ENCODE measurements around the gene FZD7.

GRCh38 chr2:202015471-202015870 is 18.2 kb upstream of the FZD7 start:
- TF ChIP-seq, protein P1, sequence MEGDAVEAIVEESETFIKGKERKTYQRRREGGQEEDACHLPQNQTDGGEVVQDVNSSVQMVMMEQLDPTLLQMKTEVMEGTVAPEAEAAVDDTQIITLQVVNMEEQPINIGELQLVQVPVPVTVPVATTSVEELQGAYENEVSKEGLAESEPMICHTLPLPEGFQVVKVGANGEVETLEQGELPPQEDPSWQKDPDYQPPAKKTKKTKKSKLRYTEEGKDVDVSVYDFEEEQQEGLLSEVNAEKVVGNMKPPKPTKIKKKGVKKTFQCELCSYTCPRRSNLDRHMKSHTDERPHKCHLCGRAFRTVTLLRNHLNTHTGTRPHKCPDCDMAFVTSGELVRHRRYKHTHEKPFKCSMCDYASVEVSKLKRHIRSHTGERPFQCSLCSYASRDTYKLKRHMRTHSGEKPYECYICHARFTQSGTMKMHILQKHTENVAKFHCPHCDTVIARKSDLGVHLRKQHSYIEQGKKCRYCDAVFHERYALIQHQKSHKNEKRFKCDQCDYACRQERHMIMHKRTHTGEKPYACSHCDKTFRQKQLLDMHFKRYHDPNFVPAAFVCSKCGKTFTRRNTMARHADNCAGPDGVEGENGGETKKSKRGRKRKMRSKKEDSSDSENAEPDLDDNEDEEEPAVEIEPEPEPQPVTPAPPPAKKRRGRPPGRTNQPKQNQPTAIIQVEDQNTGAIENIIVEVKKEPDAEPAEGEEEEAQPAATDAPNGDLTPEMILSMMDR (conservative IDR thresholded peaks at IDR 0.05 in 1 of 2, IDR thresholded peaks at IDR 0.05 in 1 of 2; ENCODE audit: low read depth in 1 of 2, low read length in 2 of 2) = no peak
- TF ChIP-seq EZH2 (IDR thresholded peaks at IDR 0.05; ENCODE audit: low read length, missing control alignments) = no peak
